Stimulated activated CD8-positive, alpha-beta memory T cell treated with anti-CD3 and anti-CD28 coated beads, Interleukin-2, amount 100 ng/mL, for 1 hour (primary cell): ENCODE measurements around the gene KLHDC7B.
A peak's percentile ranks its signal among the peaks of the same experiment; 100 is the strongest.

Experiments used
- DNase-seq, 2 donors: peaks; one replicate each; pipeline ENCODE4 v3.0.0-alpha.2; 2020; ENCODE audit warnings: low read depth in 2 of 2

Gene KLHDC7B

GRCh38 chr22:50545522-50546325 is at the start of gene KLHDC7B:
TSS of gene KLHDC7B (plus strand) at chr22:50545899. CDS start at chr22:50546244, 345 bp downstream.
- no peak for DNase-seq

GRCh38 chr22:50497093-50497492 is 48.6 kb upstream of the KLHDC7B start:
- no peak for DNase-seq

GRCh38 chr22:50498322-50498890 is 47.3 kb upstream of the KLHDC7B start:
- peak; percentile 37 to 54 for DNase-seq

GRCh38 chr22:50500452-50500851 is 45.2 kb upstream of the KLHDC7B start:
- DNase-seq = no peak

GRCh38 chr22:50502096-50502495 is 43.6 kb upstream of the KLHDC7B start:
- no peak for DNase-seq

- no peak for DNase-seq
Measured at GRCh38 chr22:50502628-50503474, 42.8 kb upstream of the KLHDC7B start.

GRCh38 chr22:50503475-50504145 is 42.1 kb upstream of the KLHDC7B start:
- no peak for DNase-seq

- no peak for DNase-seq
Measured at GRCh38 chr22:50504369-50505211, 41.1 kb upstream of the KLHDC7B start.

GRCh38 chr22:50505276-50505775 is 40.4 kb upstream of the KLHDC7B start:
- no peak for DNase-seq

GRCh38 chr22:50505776-50506610 is 39.7 kb upstream of the KLHDC7B start:
- DNase-seq = no peak

- DNase-seq = no peak
Measured at GRCh38 chr22:50506611-50507420, 38.9 kb upstream of the KLHDC7B start.

GRCh38 chr22:50507421-50507990 is 38.2 kb upstream of the KLHDC7B start, which contains the start of gene LMF2:
TSS of gene LMF2 (minus strand) at chr22:50507702. CDS start at chr22:50507675, 27 bp downstream.
- DNase-seq = peak; percentile 90 to 93

- DNase-seq = peak; percentile 97 to 98
Measured at GRCh38 chr22:50507991-50508884, 37.5 kb upstream of the KLHDC7B start, which contains the start of gene NCAPH2. TSS of gene NCAPH2 (plus strand) at chr22:50508224. CDS start at chr22:50508338, 114 bp downstream.

GRCh38 chr22:50508897-50509296 is 36.8 kb upstream of the KLHDC7B start:
- no peak for DNase-seq

- no peak for DNase-seq
Measured at GRCh38 chr22:50513175-50513574, 32.5 kb upstream of the KLHDC7B start.

- no peak for DNase-seq
Measured at GRCh38 chr22:50516068-50516467, 29.6 kb upstream of the KLHDC7B start.

GRCh38 chr22:50516891-50517290 is 28.8 kb upstream of the KLHDC7B start:
- DNase-seq = no peak
